HG03103 (cell line): ENCODE measurements around the gene PDZD8.
"Not testable (repeated sequence)": the region's sequence is repeated elsewhere in the genome, so short reads cannot be mapped to it uniquely, and the experiment has no call there.

Source experiments
- ATAC-seq: cut with Tn5 transposase; IDR thresholded peaks from one replicate; pipeline ENCODE4 v1.9.1; 2021; ENCODE audit warnings: low read depth; ENCODE audit not compliant: unreplicated experiment

PDZD8 gene

DNA sequence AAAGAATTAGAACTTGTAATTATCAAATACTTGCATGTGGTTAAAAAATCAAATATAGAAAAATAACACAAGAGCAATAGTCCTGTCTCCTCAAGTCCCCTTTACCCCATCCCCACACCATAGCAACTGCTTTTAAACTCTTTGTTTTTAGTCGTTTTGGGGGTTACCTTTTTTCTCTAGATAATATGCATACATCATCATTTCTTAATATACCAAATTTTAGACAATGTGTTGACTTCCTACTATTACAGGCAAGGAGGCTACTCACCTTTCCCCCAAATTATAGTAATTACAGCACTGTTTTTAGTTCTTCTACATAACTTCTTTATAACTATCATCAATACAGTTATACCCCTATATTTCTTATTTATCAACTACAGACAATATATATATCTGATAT lies 77.0 kb downstream of the PDZD8 start:
- no peak for ATAC-seq

DNA sequence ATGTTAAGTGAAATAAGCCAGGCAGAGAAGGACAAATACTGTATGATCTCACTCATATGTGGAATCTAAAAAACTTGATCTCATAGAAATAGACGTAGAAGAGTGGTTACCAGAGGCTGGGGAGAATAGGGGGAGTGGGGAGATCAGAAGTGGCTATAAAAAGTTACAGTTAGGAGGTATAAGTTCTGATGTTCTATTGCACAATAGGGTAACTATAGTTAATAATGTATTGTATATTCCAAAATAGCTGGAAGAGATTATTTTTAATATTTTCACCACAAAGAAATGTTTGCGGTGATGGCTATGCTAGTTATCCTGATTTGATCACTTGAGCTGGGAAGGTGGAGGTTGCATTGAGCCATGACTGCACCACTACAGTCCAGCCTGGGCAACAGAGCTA lies 80.5 kb downstream of the PDZD8 start:
- no peak for ATAC-seq

DNA sequence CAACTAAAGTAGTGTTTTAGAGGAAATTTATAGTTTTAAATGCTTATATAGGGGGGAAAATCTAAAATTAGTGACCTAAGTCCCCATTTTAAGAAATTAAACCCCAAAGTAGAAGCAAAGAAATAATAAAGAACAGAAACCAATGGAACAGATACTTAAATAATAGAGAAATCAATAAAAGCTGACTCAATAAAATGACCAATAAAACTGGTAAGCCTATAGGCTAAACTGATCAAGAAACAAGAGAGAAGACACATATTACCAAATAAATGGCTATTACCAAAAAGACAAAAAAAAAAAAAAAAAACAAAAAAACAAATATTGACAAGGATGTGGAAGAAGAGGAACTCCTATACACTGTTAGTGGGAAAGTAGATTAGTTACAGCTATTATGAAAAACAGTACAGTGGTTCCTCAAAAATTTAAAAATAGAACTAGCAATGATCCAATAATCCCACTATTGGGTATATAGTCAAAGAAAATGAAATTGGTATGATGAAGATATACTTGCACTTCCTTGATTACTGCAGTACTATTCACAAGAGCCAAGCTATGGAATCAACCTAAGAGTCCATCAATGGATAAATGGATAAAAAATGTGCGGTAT lies 81.1 kb downstream of the PDZD8 start:
- ATAC-seq: no peak

DNA sequence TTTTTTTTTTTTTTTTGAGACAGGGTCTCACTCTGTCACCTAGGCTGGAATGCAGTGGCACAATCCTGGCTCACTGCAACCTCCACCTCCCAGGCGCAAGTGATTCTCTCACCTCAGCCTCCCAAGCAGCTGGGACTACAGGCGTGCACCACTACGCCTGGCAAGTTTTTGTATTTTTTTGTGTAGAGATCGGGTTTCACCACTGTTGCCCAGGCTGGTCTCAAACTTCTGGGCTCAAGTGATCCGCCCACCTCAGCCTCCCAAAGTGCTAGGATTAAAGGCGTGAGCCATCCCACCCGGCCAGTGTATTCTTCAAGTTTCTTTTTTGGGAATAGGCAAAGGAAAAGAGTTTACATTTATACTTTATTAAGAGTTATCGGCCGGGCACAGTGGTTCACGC lies 84.4 kb downstream of the PDZD8 start:
- ATAC-seq: not testable (repeated sequence)

DNA sequence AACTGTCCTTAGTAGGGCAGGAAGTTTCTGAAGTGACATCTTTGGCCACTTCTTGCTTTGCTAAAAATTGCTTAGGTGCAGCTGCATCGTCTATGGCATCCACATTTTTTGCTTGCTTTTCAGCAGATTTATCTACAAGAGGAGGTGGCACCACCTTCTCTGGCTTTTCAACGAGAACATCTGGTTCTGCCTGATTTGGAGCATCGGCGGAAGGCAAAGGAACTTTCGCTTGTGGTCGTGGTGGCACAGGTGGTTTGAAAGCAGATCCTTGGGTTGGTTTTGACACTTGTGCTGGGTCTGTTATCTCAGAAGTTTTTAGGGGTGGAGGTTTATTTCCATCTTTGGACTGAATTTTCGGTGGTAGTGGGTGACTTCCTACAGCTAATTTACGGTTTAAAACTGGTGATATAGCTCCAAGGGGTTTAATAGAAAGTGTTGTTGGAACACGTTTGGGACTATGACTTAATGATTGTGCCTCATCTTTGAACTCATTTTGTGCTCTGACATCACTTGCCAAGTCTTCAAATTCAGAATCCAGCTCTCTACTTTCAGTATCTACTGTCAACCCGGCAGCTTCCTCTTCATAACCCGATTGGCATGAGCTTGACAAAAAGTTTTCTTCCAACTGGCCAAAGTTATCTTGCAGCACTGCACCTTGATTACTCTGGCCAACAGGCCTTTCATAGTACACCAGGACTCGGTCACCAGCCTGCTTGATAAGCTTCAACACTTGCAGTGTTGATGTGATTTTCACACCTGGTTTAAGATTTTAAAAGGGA lies 90.3 kb downstream of the PDZD8 start:
- no peak for ATAC-seq

DNA sequence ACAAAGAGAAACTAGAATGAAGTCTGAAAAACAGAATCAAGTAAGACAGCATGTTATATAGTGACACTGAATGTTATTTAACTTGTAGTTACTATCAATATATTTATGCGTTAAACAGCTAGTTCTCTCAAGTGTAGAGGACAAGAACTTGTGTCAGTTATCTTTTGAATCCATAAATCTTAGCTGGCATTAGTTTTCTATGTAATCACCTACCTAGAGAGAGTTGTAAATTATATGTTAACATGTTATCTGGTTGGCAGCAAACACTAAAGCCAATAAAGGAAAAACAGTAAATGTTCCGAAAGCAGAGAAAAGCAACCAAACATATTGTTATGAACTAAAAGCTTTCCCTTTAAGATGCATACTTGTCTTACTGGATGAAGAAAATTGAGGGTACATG lies 97.6 kb downstream of the PDZD8 start:
- no peak for ATAC-seq

DNA sequence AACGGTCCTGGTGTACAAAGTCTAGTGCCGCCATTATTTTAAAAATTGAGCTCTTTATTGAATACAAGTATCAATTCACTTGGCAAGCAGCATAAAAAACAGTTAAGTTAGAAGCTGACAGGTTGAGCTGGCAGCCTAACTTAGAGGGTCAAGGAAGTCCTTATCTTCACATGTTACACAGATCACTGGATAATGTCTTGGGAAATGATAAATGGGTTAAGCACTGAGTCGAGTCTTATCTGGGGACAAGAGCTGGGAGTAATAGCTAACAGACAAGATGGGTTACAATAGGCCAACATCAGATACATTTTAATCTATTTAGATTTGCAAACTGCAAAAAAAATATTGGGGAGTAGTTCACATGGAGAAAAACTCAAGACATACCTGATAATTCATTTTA lies 100.1 kb downstream of the PDZD8 start:
- ATAC-seq: no peak

DNA sequence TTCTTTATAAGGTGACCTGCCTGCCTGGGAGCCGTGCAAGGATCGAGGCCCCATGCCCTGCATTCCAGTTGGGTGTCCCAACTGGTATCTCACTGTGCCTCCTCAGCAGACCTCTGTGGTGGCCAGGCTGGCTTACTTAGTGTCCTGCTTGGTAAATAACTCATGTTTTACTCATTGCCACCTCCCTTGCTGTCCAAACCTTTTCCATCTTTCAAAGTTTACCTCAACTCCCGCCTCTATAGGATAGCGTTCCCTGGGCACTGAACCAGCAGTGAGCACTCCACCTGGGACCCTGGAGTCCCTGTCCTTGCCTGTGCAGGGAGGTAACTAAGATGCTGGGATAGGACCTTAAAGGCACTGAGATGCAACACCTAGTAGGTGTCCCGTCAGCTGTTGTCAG lies 100.7 kb downstream of the PDZD8 start:
- no peak for ATAC-seq

DNA sequence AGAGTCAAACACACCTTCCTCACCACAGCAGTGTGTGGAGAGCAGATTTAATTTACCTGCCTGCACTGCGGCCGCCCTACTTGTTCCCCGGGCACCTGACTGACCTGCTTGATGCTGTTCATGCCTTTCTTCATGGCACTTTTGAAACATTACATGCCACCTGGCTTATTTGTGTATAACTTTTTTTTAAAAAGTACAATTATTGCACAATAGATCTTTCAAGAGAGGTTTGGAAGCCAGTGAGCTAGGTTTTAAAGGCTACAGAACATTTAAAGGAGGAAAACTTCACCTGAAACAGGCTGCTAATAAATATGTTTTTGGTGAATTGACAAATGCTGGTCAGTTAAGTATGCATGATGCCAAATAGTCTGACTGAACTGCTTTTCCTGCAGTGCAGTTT lies 101.3 kb downstream of the PDZD8 start:
- ATAC-seq: no peak

DNA sequence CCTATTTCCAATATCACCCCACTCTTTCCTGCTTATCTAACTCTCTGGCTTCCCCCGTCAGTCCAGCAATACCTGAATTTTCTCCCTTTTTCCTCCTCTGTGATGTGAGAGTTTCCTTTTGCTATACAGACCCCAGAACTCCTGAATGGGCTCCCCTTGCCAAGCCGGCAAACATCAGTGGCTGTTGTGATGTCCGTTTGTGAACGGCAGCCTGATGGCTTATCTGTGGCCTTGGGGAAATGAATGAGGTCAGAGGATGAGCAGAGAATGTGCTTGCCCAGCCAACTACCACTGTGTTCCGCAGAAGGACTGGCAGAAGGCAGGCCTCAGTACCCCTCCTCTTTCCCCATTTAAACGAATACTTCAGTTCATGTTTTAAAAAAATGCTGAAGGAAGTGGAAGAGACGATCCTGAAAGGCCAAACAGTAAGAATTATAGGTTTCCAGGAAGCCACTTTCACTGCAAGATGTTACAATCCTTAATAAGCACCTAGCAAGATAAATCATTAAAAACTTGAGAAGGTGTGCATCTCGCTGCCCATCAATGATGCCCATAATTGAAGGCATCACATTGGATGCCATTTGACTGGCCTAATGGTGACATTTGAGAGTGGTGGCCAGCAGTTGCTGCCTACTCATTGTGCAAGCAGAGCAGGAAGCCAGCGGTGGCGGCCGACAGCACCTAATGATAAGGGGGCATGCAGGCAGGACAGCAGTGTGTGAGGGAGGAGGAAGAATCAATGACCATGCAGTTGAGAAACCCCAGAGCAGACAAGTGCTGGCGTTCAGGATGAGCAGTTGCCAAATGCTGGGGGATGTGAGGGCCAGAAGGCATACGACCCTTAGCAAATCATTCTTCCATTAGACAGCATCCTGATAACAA lies 102.8 kb downstream of the PDZD8 start:
- no peak for ATAC-seq

DNA sequence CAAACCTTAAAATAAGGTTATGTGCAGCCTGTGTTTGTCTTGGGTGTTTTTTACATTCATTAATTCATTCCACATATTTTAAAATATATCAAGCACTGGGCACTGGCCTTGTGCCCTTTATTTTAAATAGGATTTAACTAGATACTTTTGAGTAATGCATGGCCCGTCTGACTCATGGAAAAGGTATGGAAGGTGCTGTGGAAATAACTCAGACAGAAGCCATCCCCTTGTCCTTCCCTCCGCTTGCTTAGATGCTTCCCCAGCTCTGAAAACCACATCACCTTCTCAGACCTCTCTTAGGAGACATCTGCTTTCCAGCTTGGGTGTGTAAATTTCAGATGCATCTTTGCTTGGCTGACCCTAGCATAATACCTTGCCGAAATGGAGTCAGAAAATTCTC lies 103.8 kb downstream of the PDZD8 start:
- no peak for ATAC-seq

DNA sequence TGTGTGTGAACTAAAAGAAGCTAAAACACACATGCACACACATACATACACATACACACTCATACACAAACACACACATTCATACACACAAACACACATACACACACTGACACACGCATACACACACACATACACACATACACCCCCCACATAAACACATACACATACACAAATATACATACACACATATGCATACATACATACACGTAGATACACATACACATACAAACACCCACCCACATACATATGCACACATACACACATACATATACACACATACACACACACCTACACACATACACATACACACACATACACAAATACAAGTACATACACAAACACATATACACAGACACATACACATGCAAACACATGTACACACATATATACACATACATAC lies 106.3 kb downstream of the PDZD8 start:
- no peak for ATAC-seq

DNA sequence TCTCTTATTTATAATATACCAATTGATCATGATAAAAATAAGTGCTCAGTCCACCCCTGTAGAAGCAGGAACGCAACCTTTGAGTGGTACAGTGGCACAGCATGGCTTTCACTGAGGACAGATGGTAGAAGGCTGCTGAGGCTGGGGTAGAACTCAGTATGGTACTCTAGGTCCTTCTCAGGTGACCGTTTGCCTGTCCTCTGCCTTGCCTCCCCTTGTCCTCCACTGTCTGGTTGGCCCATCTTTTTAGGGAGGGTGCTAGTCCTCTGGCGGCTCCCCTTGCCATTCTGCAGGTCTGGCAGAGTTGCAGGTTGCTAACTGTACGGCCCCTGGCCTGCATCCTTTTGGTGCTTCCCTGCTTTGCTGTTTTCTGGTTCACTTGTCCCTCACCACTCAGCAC lies 107.0 kb downstream of the PDZD8 start:
- no peak for ATAC-seq

DNA sequence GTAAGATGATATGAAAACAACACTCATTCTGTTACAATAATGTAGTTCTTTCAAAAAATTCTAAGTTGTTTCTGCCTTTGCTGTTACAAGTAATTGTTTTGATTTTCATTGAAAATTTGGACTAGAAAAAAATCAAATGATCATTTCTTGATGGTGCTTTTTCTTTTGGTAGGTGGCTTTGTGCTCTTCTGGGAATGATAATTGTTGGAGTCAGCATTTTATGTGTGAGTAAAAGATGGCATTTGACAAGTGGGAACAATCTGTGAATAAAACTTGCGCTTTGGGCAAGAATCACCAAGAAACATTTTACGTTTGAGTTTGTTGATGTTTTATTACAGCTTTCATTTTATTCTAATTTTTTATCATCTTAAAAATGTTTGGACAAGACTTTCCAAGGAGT lies 108.4 kb downstream of the PDZD8 start:
- ATAC-seq: no peak

DNA sequence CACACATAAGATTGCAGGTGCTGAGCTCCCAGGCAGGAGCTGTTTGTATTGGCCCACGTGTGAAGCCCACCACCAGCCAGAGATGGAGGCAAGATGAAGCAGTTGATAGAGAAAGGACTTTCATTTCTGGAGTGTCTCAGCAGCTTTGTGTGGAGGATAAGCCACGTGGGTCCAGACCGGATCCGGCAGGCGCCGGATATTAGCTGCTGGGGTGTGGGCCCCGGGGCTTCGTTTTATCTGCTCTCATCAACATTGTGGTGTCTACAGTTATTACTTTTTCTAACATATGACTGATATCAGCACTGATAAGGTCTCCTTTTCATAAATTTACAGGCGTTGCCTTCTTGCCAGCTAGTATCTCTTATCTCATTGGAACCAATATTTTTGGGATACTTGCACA lies 108.8 kb downstream of the PDZD8 start:
- ATAC-seq: no peak

DNA sequence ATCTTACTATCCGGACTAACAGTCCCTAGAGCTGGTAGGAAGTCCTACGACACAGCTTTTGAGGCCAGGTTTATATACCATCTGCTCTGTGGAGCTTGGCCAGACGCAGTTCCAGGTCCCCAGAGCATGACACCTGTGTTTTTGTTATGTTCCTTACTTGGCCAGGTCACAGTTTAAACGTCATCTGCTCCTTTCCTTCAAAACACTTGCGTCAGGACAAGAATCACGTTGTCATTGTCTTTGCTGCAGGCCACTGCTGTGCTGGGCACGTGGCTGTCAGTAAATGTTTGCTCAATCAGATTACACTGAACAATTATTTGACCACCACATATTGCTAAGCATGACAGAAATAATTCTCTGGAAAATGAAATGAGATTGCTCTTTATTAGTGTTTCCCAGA lies 110.5 kb downstream of the PDZD8 start:
- ATAC-seq: no peak

DNA sequence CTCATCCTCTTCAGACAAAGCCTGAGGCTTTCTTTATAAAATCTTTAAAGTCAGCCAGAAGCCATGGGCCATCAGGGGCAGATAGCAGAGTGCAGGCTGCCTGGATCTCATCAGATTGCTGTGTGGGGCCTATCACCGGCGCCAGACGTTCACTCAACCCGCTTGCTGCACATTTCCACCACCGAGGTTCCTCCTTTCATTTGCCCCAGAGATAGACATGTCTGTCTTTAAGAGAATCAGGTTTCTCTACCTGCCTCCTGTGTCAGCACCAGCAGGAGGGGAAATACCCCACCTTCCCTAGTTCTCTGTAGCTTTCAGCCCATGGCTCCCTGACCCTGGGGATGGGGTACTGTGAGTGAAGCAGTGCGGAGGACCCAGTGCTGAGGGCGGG lies 112.3 kb downstream of the PDZD8 start:
- ATAC-seq: no peak

DNA sequence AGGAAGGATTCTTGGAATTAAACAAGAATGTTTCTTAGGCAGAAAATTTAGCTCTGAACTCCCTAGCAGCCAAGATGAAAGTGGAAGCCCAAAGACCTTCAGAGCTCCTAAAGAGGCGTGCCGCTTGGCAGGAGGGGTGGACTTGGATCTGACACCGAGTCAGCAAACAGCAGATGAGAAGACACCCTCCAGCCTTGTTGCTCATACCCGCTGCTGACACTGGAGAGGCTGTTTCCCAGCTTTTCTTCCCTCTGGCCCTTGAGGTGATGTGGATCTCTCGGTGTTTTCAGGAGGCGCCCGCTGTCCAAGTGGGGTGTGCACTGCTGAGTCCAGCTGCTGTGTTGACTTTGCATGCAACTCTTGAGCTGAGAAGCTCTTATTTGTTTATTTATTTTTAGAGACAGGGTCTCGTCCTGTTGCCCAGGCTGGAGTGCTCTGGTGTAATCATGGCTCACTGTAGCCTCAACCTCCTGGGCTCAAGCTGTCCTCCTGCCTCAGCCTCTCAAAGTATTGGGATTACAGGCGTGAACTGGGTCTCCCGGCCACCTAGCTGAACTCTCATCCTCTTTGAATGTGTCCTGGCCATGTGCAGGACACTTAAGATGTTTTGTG lies 112.8 kb downstream of the PDZD8 start:
- no peak for ATAC-seq

DNA sequence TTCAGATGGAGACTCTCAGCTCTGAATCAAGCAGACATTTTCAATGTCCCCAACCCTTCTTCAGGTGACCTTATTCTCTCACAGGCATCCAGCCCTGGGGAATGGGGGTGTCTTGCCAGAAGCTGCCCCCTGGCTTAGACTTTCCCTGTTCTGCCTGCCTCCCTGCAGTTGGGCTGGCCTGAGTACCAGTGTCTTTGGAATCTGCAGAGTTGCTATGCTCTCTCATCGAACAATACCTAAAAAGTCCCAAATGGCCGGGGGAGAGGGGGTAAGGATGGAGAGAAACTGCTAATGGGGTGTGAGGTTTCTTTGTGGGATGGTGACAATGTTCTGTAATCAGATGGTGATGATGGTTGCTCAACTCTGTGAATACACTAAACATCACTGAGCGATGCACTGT lies 113.7 kb downstream of the PDZD8 start:
- no peak for ATAC-seq

DNA sequence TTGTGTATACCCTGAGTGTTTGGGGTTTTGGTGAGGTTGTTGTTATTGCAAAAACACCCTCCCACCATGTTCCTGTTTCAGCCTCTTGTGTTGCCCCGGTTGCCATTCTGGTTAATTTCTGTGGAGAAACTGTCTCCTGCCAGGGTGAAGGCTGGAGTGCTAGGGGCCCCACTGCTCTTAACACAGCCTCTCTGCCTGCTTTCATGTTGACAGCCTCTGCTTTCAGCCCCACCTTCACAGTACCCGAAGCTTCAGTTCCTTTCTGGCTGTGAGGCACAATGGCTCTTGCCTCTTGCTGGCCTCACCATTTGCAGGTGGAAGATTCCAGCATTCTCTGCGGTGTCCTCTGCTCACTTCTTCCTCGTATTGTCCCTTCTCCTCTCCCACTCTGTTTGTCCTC lies 115.2 kb downstream of the PDZD8 start:
- ATAC-seq: no peak

DNA sequence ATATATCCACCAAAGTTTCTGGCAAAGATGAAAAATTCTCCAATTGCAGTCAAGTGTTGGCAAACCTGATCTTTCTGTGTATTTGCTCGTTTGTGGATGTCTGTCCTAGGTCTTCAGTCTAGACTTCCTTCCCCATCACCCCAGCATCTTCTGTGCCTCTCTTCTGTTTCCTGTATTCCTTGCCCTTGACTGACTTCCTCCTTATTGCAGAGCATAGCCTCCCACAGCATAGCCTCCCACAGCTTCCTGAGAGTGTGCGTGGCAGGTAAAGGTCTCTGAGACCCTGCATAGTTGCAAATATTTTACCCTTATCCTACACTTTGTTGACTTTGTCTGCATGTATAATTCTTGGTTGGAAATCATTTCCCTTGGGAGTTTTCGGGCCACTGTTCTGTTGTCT lies 116.0 kb downstream of the PDZD8 start:
- no peak for ATAC-seq
